GDM1 (cell line): ENCODE results near the gene KRTAP19-2.
"Not testable (repeated sequence)": the region's sequence is repeated elsewhere in the genome, so short reads cannot be mapped to it uniquely, and the experiment has no call there.

ENCODE experiments used
- DNase-seq: peaks from one replicate; lab custom pipeline; 2025; lab: John Stamatoyannopoulos, UW

Gene KRTAP19-2, protein sequence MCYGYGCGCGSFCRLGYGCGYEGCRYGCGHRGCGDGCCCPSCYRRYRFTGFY

DNA sequence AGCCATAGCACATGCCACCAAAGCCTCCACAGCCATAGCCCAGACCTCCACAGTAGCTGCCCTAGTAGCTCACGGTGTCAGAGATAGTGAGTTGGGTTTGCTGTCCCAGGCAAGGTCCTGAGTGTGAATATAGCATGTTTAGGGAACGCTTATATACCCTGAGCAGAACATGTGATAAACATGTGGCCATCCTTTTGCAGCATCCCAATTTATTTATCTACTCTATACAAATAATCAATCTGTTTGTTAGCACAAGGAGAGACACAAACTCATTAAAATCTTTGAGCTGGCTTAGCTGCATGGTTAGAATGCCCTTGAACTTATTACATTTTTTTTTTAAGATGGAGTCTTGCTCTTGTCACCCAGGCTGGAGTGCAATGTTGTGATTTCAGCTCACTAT is at the start of gene KRTAP19-2:
KRTAP19-2 (minus strand) TSS at position 101 of the 400 bp plus-strand sequence; CDS start at position 13, 88 bp downstream.
- no peak for DNase-seq

DNA sequence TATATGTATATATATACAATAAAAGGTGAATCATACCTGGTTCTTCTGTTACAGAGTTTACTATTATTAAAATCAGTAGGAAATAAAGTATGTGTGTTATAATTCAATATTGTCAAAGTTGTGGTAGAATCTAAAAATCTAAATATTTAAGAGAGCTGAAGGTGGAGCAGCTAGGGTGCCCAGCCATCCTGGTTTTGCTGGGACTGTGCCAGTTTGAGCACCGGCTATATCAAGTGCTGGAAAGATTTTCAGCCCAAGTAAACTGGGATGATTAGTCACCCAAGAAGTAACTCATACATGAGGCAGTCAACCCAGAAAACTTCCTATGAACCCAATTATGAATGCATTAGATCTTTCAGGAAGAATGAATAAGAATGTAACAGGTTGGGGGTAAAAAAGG is 31.6 kb upstream of the KRTAP19-2 start:
- no peak for DNase-seq

DNA sequence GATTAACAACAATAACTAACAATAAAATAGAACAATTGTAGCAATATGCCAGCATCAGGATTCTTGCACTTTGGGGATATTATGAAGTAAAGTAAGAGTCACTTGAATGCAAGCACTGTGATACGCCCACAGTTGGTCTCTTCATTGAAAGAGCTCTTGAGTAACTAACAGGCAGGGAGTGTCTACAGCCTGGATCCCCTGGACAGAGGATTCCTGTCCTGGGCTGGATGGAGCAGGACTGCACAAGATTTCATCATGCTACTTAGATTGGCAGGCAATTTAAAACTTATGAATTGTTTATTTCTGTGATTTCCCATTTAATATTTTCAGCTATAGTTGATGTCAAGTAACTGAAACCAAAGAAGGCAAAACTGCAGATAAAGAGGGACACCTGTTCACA is 28.4 kb upstream of the KRTAP19-2 start:
- DNase-seq = no peak

DNA sequence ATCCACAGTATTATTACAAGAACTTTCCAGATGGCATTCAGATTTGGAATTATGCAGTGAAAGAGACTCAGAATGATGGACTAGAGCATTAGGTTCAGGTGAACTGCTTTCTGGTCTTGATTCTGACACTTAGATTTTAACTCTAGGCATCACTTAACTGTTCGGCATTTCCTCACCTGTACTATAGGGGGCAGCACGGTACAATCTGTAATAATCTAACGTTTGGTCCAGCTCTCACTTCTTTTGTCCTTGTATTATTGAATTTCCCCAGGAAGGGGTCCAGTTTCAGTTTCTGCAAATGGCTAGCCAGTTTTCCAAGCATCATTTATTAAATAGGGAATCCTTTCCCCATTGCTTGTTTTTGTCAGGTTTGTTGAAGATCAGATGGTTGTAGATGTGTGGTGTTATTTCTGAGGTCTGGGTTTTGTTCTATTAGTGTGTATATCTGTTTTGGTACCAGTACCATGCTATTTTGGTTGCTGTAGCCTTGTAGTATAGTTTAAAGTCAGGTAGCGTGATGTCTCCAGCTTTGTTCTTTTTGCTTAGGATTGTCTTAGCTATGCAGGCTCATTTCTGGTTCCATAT is 18.5 kb upstream of the KRTAP19-2 start:
- DNase-seq = not testable (repeated sequence)

DNA sequence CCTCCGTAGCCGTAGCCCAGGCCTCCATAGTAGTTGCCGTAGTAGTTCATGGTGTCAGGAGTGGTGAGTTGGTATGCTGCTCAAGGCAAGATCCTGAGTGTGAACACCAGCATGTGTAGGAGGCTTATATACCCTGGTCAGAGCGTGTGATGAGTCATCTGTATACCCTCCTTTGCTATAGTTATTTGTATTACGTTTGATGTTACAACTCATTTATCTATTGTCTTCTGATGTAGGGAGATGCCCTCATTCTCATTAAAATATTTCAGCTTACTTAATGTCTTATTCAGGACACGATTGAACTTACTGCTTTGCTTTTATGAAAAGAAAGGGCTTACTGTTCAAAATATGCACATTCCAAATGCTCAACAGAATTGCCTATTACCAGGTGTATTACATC is 14.8 kb upstream of the KRTAP19-2 start, which contains the start of gene KRTAP19-5:
KRTAP19-5 (minus strand) TSS at position 101 of the 400 bp plus-strand sequence; CDS start at position 50, 51 bp downstream.
- no peak for DNase-seq

DNA sequence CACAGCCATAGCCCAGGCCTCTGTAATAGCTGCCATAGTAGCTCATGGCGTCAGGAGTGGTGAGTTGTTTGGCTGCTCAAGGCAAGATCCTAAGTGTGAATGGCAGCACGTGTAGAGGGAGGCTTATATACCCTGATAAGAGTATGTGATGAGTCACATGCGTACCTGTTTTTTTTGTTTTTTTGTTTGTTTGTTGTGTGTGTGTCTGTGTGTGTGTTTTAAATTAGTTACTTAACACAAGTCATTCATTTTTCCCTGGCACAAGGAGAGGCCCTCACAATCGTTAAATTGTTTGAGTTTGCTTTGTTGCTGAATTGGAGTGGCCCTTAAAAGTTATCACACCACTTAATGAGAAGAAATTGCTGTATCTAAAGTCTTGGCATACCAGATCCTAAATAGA is 9.8 kb upstream of the KRTAP19-2 start, which contains the start of gene KRTAP19-4:
KRTAP19-4 (minus strand) TSS at position 101 of the 400 bp plus-strand sequence; CDS start at position 46, 55 bp downstream.
- no peak for DNase-seq

DNA sequence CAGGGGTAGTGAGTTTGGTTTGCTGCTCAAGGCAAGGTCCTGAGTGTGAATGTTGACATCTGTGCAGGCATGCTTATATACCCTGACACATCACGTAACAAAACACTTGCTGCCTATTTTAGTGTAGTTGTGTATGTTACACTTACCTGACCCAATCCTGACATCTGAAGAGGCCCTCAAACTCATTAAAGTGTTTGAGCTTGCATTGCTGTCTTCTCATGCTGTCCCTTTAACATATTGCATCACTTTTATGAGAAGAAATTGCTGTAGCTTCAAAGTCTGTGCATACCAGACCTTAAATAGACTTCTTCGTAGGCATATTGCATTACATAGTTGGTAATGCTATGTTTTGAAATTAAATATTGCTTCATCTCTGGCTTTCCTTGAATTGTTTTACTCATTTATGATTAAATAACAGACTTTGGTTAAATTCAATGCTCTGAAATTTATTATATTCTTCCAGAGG is 4.8 kb upstream of the KRTAP19-2 start, which contains the start of gene KRTAP19-3:
KRTAP19-3 (minus strand) TSS at position 51 of the 466 bp plus-strand sequence. CDS start 56 bp downstream, outside the sequence.
- DNase-seq = no peak

DNA sequence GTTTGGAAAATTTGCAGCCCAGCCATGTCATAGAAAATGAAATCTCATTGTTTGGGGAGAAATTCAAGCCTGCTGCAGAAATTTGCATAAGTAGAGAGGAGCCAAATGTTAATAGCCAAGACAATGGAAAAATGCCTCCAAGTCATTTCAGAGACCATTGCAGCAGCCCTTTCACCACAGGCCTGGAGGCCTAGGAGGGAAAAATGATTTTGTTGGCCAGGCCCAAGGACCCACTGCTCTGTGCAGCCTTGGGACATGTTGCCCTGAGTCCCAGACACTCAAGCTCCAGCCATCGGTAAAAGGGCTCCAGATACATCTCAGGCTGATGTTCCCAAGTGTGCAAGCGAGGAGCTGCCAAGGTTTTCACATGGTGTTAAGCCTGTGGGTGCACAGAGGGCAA is 1.1 kb downstream of the KRTAP19-2 start:
- DNase-seq = no peak

DNA sequence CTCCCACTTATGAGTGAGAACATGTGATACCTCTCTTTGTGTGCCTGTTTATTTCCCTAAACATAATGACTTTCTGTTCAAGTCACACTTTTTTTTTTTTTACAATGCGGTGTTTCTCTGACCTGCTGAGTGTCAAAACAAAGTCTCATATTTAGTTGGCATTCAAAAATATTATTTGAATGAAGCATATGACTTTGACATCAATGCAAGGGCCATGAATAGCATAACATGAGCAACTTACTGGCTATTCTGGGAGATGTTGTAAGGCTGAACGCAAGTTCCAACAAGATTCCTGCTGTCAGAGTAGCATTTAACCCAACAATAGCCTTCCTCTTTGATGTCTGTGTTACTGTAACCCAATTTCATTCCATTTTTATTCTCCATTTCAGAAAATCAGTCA is 5.1 kb downstream of the KRTAP19-2 start:
- DNase-seq = no peak

DNA sequence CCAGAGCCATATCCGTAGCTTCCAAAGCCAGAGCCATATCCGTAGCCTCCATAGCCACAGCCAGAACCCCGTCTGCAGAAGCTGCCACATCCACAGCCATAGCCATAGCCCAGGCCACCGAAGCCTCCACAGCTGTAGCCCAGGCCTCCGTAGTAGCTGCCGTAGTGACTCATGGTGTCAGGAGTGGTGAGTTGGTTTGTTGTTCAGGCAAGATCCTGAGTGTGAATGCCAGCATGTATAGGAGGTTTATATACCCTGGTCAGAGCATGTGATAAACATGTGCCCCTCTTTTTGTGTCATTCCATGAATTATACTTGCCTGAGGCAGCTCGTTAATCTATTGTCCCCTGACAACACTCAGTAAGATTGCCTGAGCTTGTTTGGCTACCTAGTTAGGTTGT is 7.1 kb downstream of the KRTAP19-2 start, which contains the start of gene KRTAP19-1:
KRTAP19-1 (minus strand) TSS at position 223 of the 400 bp plus-strand sequence; CDS start at position 173, 50 bp downstream.
- no peak for DNase-seq

DNA sequence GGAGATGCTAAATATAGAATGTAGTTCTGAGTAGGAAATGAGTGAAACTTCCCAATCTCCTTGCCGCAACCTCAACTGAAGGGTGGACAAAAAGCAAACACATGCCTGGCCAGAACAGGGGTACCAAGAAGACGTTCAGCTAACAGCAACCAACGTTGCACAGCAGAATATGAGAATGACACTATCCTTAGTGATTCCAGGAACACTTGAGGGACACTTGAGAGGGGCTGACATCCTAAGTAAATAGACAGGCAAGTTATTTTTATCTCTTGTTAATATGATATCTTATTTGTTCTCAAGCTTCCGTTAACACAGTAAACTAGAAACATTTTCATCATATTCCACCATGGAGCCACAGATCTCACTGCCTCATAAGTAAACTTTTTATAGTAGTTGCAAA is 8.0 kb downstream of the KRTAP19-2 start:
- no peak for DNase-seq

DNA sequence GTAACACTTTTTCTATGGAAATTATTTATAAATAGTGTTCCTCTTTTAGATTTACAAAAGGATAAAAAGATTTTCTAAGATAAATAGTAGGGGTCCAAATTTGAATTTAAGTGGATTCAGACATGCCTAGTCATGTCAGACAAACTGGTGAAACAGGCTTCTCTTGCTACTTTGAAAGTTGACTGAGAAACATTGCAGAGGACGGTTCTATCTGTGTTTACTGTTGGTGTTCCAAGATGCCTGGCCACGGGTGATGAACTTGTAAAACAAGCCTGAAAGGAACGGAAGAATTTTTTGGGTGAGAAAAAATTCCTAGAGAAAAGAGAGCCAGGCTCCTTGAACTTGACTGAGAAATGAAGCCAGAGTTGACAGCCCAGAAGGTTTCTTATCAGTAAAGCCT is 9.2 kb downstream of the KRTAP19-2 start:
- no peak for DNase-seq

DNA sequence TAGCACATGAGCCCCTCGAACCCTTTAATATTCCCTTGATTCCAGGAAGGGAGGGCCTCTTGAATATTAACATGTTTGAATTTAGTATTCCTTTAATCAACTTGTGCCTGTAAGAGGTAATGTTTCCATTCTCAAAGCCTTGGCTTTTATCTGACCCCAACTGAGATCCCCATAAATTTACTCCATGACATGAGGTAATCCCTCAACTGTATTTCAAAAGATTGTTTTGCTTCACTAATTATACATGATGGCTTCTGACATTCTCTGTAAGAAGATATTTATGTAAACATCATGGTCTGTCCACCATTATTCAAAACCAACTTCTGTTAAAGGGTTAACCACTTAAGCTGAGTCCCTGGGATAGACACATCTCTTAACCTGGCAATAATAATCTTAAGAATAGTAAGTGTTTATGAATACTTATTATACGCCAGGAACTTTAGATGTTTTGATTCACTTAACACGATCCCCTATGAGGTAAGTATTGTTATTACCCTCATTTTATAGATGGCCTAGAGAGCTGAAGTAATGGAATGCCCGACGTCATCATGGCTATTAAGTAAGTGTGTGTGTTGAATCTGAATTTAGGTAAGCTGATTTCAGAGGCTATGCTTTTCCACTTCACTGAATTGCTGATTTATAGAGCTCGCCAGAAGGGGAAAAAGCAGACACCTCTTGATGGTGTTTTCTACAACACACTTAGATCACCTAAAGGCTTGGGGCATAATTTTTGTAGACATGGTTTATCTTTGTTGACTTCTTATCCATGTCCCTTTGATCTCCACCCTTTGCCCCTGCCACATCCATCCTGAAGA is 18.1 kb downstream of the KRTAP19-2 start:
- DNase-seq = no peak

DNA sequence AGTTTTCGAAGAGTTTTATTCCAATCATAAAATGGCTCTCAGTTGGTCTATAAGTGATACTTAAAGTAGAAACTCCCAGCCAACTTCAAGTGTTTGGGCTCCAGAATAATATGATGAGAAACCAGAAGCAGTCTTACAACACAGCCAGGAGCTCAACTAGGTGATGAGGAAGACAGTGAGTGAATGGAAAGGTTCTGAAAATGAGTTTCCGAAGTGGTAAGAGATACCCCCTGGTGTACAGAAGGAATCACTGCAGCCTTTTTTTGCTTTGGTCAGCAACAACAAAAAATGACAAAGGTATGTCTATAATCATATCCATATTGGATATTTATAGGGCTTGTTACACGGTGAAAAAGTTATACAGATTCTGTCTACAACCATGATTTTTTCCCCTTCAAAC is 23.5 kb downstream of the KRTAP19-2 start:
- no peak for DNase-seq

DNA sequence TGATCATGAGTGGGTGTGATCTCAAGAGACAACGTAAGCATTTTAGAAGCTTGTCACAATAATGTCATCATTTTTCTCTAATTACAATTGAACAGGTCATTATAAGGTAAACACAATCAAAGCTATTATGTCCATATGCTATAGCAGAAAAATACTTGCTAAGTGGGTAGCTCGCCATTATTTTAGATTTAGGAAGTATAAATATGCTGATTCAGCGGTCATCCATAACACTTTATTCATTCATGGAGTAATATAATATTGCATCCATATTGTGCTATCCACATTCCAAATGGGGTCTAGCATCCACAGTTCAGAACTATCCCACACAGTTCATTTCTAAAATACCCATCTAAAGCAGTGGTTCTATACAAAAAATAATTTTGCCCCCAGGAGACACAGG is 38.7 kb downstream of the KRTAP19-2 start:
- no peak for DNase-seq

DNA sequence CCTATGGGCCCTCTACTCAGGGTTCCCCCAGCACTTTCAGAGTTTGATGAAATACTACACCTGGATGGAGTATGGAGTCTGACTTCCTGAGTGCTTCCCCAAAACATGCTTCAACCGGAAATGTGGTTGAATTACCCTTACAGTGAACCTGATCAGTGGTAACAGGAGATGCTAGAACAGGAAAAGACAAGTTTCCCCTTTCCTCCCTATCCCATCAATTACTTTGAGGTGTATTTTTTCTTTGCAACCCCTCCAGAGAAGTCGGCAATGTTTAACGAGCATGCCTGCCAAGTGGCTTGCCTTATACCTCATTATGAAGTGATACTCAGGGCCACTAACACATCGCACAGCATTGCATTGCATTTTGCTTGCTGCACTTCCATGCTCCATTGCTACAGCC is 40.2 kb downstream of the KRTAP19-2 start:
- no peak for DNase-seq

DNA sequence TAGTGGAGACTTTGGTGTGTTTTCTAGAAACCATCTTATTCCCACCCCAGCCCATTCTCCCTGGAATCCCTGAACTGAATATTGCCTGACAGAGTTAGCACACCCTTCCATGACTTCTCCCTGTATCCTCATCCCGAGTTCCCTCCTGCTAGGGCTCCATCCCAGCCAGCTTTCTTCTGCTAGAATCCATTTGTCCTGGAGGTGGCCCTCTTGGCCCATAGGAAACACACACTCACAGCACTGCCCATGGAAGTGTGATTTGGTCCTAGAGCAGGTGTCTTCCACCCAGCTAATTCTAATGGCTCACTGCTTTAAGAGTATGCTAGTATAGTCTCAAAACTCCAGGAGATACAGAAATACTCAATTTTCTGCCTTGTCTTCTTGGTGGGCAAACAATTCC is 43.0 kb downstream of the KRTAP19-2 start:
- no peak for DNase-seq

DNA sequence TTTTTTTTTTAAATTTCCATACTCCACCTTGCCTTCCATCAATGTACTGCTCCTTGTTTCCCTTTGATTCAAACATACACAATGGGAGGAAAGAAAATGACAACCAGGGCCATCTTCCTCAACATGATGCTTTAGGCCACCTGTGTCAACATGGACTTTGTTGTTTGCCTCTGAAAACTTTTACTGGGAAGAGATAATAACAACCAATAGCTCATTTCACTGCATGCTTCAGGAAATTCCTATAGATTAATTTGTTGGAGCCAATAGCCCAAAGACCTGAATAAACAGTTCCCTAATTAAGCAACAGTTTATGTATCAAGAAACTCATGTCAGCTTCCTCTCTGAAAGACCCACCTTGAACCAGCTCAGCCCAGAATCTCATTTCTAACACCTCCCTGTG is 44.0 kb downstream of the KRTAP19-2 start:
- DNase-seq = no peak

DNA sequence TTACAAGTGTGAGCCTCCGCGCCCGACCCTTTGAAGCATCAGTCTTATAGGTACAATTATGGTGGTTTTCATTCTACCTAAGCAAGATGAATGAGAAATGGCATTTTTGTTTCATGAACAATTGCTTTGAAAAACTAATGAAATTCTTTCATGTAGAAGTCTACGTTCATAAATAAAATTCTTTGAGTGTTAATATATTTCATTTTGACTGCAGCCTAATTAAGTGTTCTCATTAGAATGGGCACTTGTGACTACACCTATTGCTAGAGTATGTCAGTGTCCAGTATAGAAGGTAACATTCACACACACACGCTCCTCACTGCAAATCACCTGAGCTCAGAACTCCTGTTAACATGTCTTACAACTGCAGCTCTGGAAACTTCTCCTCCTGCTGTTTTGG is 47.3 kb downstream of the KRTAP19-2 start, which contains the start of gene KRTAP15-1:
KRTAP15-1 (plus strand) TSS at position 301 of the 400 bp plus-strand sequence; CDS start at position 354, 53 bp downstream.
- DNase-seq = no peak
